ENCODE data around the gene ELMO1.

The ELMO1 gene

DNA sequence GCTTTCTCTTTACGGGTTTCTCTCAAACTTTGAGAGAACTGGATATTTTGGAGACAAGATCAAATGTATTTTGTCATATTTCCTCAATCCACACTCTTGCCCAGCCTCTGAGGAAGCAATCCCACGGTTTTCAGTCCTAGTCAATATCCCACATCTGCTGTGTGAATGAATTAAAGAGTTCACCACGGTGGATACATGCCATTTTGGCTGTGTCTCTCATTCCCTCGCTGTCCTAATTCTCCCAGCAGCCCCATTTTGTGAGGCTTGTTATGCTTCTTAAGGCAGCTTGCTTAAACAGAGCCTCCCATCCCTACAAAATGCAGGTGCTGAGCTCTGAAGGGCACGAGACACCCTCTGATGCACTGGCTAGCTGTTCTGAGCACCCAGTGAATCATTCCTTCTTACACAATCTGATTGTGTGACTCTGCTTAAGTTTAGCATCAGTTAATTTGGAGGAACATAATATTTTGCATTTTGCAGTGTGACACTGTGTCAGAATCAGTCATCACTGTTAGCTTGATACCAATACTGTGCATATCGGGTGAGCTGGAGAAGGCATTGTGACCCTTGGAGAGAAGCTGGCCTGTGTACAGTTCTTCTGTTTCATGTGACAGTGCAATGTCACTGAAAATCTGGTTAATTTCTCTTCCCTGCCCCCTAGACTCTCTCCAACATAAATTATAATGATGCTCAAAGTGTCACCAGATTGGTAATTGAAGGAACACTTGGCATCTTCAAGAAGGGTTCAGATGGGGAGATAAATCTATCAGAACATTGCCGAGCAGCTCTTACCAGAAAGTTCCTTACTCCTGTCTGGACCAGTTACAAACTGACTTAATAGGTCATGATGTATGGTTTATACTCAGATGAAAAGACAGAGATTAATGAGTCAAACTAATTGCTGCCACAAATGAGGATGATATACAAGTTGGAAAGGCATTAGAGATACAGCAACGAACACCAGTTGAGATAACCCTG, 620.6 kb downstream of the ELMO1 start:
- Histone ChIP-seq H3K36me3 (ENCODE audit: insufficient read depth, low read length) (no peaks in the 10 kb centered on the region), H3K4me1 (ENCODE audit: insufficient read depth, low read length) (no peaks in the 10 kb centered on the region), H3K9me3 (ENCODE audit: low read length) (no peaks in the 10 kb centered on the region), H3K27me3 (ENCODE audit: control insufficient read depth in 1 of 2, insufficient read depth in 2 of 2, low read length in 2 of 2) (no peaks in the 10 kb centered on the region), H3K9ac (ENCODE audit: low read length) (no peak overlapping the region), H3K27ac (ENCODE audit: low read depth, low read length) (no peak overlapping the region), H3K4me3 (ENCODE audit: low read depth in 1 of 2, low read length in 2 of 2) (no peak overlapping the region)

DNA sequence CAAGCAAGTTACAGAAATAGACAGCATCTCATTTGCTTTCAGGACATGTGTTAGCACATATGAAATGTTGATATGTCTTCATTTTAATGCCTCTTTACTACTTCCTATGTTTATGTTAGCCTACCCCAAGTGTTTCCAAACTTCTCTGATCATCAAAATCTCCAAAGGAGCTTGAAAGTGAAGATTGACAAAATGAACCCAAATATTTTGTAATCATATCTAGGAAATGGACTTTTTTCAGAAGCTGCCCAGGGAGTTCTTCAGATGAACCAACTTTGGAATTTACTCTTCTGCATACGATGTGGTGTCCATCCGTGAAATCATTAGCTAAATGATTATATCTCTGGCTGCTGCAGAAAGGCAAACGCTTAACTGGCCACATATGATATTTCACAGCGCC, 623.2 kb downstream of the ELMO1 start:
- H3K9me3 ChIP-seq (ENCODE audit: low read length), result no peaks in the 10 kb centered on the region
- H3K27ac ChIP-seq (ENCODE audit: low read depth, low read length), result no peak overlapping the region
- H3K27me3 ChIP-seq (ENCODE audit: control insufficient read depth in 1 of 2, insufficient read depth in 2 of 2, low read length in 2 of 2), result no peaks in the 10 kb centered on the region
- H3K9ac ChIP-seq (ENCODE audit: low read length), result no peak overlapping the region
- no peaks in the 10 kb centered on the region for H3K36me3 ChIP-seq (ENCODE audit: insufficient read depth, low read length)
- no peak overlapping the region for H3K4me3 ChIP-seq (ENCODE audit: low read depth in 1 of 2, low read length in 2 of 2)
- no peaks in the 10 kb centered on the region for H3K4me1 ChIP-seq (ENCODE audit: insufficient read depth, low read length)

DNA sequence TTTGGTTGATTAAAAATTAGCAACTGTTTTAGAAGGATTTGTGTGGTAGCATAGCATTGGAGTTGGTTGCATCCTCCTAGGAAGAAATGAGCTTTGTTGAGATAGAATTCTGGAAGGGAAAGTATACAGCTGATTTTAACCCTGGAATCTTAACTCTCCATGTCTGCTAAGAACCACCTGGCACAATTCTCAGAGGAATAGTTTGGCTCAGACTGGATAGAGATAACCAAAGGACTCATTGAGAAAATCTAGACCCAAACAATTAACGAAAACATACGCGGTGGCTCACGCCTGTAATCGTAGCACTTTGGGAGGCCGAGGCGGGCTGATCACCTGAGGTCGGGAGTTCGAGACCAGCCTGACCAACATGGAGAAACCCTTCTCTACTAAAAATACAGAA, 625.3 kb downstream of the ELMO1 start:
- H3K4me3 ChIP-seq (ENCODE audit: low read depth in 1 of 2, low read length in 2 of 2), result no peak overlapping the region
- no peaks in the 10 kb centered on the region for H3K9me3 ChIP-seq (ENCODE audit: low read length)
- no peak overlapping the region for H3K27ac ChIP-seq (ENCODE audit: low read depth, low read length)
- H3K9ac ChIP-seq (ENCODE audit: low read length), result no peak overlapping the region
- no peaks in the 10 kb centered on the region for H3K36me3 ChIP-seq (ENCODE audit: insufficient read depth, low read length)
- H3K4me1 ChIP-seq (ENCODE audit: insufficient read depth, low read length), result no peaks in the 10 kb centered on the region
- no peaks in the 10 kb centered on the region for H3K27me3 ChIP-seq (ENCODE audit: control insufficient read depth in 1 of 2, insufficient read depth in 2 of 2, low read length in 2 of 2)

DNA sequence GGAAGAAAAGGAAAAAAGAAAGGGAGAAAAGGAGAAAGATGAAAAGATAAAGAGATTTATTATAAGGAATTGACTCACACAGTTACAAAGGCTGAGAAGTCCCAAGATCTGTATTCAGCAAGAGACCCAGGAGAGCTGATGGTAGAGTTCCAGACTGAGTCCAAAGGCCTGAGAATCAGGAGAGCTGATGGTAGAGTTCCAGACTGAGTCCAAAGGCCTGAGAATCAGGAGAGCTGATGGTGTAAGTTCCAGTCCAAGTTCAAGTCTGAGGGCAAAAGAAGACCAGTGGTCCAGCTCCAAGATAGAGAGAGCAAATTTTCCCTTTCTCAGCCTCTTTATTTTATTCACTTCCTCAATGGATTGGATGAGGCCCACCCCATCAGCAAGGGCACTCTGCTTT, 627.0 kb downstream of the ELMO1 start:
- no peaks in the 10 kb centered on the region for H3K36me3 ChIP-seq (ENCODE audit: insufficient read depth, low read length)
- H3K4me1 ChIP-seq (ENCODE audit: insufficient read depth, low read length), result no peaks in the 10 kb centered on the region
- no peak overlapping the region for H3K27ac ChIP-seq (ENCODE audit: low read depth, low read length)
- H3K9me3 ChIP-seq (ENCODE audit: low read length), result no peaks in the 10 kb centered on the region
- no peak overlapping the region for H3K9ac ChIP-seq (ENCODE audit: low read length)
- H3K4me3 ChIP-seq (ENCODE audit: low read depth in 1 of 2, low read length in 2 of 2), result no peak overlapping the region
- no peaks in the 10 kb centered on the region for H3K27me3 ChIP-seq (ENCODE audit: control insufficient read depth in 1 of 2, insufficient read depth in 2 of 2, low read length in 2 of 2)

DNA sequence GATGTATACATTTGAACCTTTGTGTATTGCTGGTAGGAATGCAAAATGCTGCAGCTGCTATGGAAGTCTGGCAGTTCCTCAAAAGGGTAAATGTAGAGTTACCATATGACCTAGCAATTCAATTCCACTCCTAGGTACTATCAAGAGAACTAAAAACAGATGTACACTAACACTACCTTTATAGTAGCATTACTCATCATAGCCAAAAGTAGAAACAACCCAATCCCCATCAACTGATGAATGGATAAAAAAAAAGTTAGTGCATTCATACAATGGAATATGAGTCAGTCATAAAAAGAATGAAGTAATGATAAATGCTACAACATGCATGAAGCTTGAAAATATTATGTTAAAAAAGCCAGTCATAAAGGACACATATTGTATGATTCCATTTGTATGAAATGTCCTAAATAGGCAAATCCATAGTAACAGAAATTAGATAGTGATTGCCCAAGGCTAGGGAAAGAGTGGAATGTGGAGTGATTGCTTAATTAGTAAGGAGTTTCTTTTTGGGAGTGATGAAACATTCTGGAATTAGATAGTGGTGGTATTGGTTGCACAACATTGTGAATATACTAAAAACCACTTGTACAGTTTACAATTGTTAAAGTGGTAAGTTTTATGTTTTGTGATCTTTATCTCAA, 628.0 kb downstream of the ELMO1 start:
- no peaks in the 10 kb centered on the region for H3K27me3 ChIP-seq (ENCODE audit: control insufficient read depth in 1 of 2, insufficient read depth in 2 of 2, low read length in 2 of 2)
- no peaks in the 10 kb centered on the region for H3K4me1 ChIP-seq (ENCODE audit: insufficient read depth, low read length)
- no peak overlapping the region for H3K9ac ChIP-seq (ENCODE audit: low read length)
- no peak overlapping the region for H3K27ac ChIP-seq (ENCODE audit: low read depth, low read length)
- no peak overlapping the region for H3K4me3 ChIP-seq (ENCODE audit: low read depth in 1 of 2, low read length in 2 of 2)
- no peaks in the 10 kb centered on the region for H3K9me3 ChIP-seq (ENCODE audit: low read length)
- H3K36me3 ChIP-seq (ENCODE audit: insufficient read depth, low read length), result no peaks in the 10 kb centered on the region

DNA sequence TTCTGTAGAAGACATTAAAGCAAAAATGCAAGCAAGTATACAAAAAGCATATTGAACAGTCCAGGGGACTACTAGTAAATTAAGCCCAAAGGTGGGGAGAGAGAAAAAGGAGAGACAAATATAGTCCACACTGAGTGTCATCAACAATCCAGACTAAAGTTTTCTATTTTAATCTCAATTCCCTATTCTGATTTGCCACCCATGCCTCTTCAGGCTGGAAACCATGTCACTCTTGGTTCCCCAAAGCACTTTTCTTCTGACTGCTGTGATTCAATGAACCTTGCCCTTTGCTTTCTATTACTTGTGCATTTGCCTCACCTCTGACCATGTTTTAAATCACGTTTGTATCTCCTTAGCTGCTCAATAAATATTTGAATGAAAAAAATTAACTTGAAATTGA, 629.0 kb downstream of the ELMO1 start:
- H3K27me3 ChIP-seq (ENCODE audit: control insufficient read depth in 1 of 2, insufficient read depth in 2 of 2, low read length in 2 of 2), result no peaks in the 10 kb centered on the region
- H3K9ac ChIP-seq (ENCODE audit: low read length), result no peak overlapping the region
- no peaks in the 10 kb centered on the region for H3K9me3 ChIP-seq (ENCODE audit: low read length)
- no peaks in the 10 kb centered on the region for H3K36me3 ChIP-seq (ENCODE audit: insufficient read depth, low read length)
- H3K27ac ChIP-seq (ENCODE audit: low read depth, low read length), result no peak overlapping the region
- no peaks in the 10 kb centered on the region for H3K4me1 ChIP-seq (ENCODE audit: insufficient read depth, low read length)
- no peak overlapping the region for H3K4me3 ChIP-seq (ENCODE audit: low read depth in 1 of 2, low read length in 2 of 2)

DNA sequence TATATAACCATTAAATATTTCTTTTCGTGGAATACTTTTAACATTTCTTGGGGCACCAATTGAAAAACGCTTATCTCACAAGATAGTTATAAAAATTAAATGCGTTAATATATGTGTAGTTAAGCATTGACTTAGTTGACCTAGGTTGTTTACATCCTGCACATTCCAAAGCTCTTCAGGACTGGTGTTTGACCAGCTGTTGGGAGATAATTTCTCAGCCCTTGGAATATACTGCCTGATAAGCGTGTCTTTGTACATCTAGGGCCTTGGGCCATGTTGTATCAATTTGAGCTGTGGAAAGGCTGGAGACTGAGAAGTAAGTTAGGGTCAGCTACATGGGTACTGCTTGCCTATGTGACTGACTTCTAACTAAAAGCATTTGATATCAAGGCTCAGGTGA, 634.4 kb downstream of the ELMO1 start:
- H3K4me3 ChIP-seq (ENCODE audit: low read depth in 1 of 2, low read length in 2 of 2), result no peak overlapping the region
- H3K9ac ChIP-seq (ENCODE audit: low read length), result no peak overlapping the region
- no peaks in the 10 kb centered on the region for H3K27me3 ChIP-seq (ENCODE audit: control insufficient read depth in 1 of 2, insufficient read depth in 2 of 2, low read length in 2 of 2)
- H3K27ac ChIP-seq (ENCODE audit: low read depth, low read length), result no peak overlapping the region
- H3K9me3 ChIP-seq (ENCODE audit: low read length), result no peaks in the 10 kb centered on the region
- no peaks in the 10 kb centered on the region for H3K36me3 ChIP-seq (ENCODE audit: insufficient read depth, low read length)
- no peaks in the 10 kb centered on the region for H3K4me1 ChIP-seq (ENCODE audit: insufficient read depth, low read length)

DNA sequence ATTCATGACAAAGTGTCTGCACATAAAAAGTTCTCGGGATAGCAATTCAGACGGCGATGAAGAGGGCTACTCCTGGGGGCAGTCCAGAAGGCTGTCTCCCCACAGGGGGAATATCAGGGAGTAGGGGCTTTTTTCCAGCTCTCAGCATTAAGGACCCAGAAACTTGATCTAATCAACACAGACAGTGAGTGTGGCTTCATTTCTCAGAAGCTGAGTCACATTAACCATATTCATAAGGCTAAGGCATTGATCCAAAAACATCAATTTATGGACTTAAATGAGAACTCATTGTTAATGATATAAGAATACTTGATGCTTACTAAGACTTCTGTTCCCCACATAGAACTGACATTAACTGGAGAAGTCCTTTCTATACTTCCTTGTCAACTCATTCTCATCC, 636.9 kb downstream of the ELMO1 start:
- Histone ChIP-seq H3K9ac (ENCODE audit: low read length) (no peak overlapping the region), H3K4me1 (ENCODE audit: insufficient read depth, low read length) (no peaks in the 10 kb centered on the region), H3K36me3 (ENCODE audit: insufficient read depth, low read length) (no peaks in the 10 kb centered on the region), H3K27ac (ENCODE audit: low read depth, low read length) (no peak overlapping the region), H3K27me3 (ENCODE audit: control insufficient read depth in 1 of 2, insufficient read depth in 2 of 2, low read length in 2 of 2) (no peaks in the 10 kb centered on the region), H3K9me3 (ENCODE audit: low read length) (no peaks in the 10 kb centered on the region), H3K4me3 (ENCODE audit: low read depth in 1 of 2, low read length in 2 of 2) (no peak overlapping the region)

DNA sequence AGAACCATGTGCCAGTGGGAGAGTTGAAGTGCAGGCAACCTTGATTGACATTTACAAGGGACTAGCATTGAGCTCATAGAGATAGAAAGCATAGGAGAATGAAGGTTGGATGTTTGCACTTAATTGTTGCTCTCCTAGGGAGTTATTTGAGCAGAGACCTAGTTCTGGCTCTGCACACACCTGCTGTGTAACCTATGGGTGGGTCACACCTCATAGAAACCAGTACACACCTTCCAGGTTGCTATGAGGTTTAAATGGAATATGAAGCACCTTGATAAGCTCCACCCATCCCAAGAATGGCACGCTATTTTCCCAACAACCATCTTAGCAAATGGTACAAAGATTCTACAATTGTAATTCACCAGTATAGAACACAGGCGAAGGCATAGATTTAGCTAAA, 638.2 kb downstream of the ELMO1 start:
- H3K27me3 ChIP-seq (ENCODE audit: control insufficient read depth in 1 of 2, insufficient read depth in 2 of 2, low read length in 2 of 2), result no peaks in the 10 kb centered on the region
- H3K27ac ChIP-seq (ENCODE audit: low read depth, low read length), result no peak overlapping the region
- no peaks in the 10 kb centered on the region for H3K9me3 ChIP-seq (ENCODE audit: low read length)
- H3K4me3 ChIP-seq (ENCODE audit: low read depth in 1 of 2, low read length in 2 of 2), result no peak overlapping the region
- no peaks in the 10 kb centered on the region for H3K4me1 ChIP-seq (ENCODE audit: insufficient read depth, low read length)
- no peaks in the 10 kb centered on the region for H3K36me3 ChIP-seq (ENCODE audit: insufficient read depth, low read length)
- H3K9ac ChIP-seq (ENCODE audit: low read length), result no peak overlapping the region

DNA sequence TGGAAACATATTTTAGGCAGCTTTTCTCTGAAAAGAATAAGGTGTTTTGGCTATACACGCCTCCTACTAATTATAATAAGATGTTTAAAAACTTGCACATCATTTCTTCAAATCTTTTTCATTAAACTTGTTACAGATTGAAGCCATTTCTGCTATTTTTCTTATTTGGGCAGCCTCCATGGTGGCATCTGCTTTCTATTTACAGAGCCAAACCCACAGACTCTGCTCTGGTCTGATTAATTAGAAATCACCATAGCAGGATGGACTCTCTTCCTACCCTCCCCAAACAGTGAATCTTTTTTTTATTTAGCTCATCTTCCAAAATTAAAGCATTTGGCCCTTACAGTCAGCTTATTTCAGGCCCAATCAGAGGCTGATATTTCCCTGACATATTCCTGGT, 638.6 kb downstream of the ELMO1 start:
- H3K9ac ChIP-seq (ENCODE audit: low read length), result no peak overlapping the region
- no peaks in the 10 kb centered on the region for H3K4me1 ChIP-seq (ENCODE audit: insufficient read depth, low read length)
- H3K27ac ChIP-seq (ENCODE audit: low read depth, low read length), result no peak overlapping the region
- H3K4me3 ChIP-seq (ENCODE audit: low read depth in 1 of 2, low read length in 2 of 2), result no peak overlapping the region
- no peaks in the 10 kb centered on the region for H3K36me3 ChIP-seq (ENCODE audit: insufficient read depth, low read length)
- H3K27me3 ChIP-seq (ENCODE audit: control insufficient read depth in 1 of 2, insufficient read depth in 2 of 2, low read length in 2 of 2), result no peaks in the 10 kb centered on the region
- H3K9me3 ChIP-seq (ENCODE audit: low read length), result no peaks in the 10 kb centered on the region

DNA sequence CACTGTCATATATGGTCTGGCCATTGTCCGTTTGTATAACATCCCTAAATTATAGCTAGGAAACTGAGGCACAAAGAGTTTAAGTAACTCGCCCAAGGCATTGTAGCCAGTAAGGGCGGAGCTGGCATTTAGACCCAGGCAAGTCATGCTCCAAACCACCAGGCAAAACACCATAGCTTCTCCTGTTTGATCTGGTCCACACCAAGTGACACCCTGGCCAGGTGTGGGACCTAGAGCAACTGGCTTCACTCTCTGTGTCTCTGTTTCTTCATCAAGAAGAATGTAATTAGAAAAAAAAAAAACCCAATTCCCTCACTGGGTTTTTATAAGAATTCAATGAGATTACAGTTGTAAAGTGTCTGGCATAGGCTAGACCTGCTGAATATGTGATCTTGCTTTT, 639.2 kb downstream of the ELMO1 start:
- no peaks in the 10 kb centered on the region for H3K27me3 ChIP-seq (ENCODE audit: control insufficient read depth in 1 of 2, insufficient read depth in 2 of 2, low read length in 2 of 2)
- H3K4me1 ChIP-seq (ENCODE audit: insufficient read depth, low read length), result no peaks in the 10 kb centered on the region
- H3K4me3 ChIP-seq (ENCODE audit: low read depth in 1 of 2, low read length in 2 of 2), result no peak overlapping the region
- no peak overlapping the region for H3K9ac ChIP-seq (ENCODE audit: low read length)
- no peak overlapping the region for H3K27ac ChIP-seq (ENCODE audit: low read depth, low read length)
- no peaks in the 10 kb centered on the region for H3K36me3 ChIP-seq (ENCODE audit: insufficient read depth, low read length)
- H3K9me3 ChIP-seq (ENCODE audit: low read length), result no peaks in the 10 kb centered on the region

DNA sequence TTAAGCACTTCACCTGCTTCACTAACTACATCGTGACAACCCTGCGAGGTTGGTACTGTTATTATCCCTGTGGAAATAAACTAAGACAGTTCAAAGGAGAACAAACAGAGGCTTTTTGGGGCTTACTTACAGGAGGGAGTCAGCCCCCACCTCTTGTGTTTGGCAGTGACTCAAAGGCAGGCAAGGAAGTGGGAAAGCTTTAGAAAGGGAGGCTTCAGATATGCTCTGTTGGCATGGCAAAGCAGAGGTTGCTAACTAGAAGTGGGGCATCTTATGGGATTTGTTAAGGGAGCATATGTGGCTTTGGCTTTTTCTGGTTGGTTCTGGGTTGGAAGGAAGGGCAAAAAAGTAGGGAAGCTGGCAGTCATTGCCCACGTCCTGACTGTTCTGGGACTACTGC, 639.6 kb downstream of the ELMO1 start:
- Histone ChIP-seq H3K27ac (ENCODE audit: low read depth, low read length) (no peak overlapping the region), H3K27me3 (ENCODE audit: control insufficient read depth in 1 of 2, insufficient read depth in 2 of 2, low read length in 2 of 2) (no peaks in the 10 kb centered on the region), H3K9me3 (ENCODE audit: low read length) (no peaks in the 10 kb centered on the region), H3K36me3 (ENCODE audit: insufficient read depth, low read length) (no peaks in the 10 kb centered on the region), H3K4me3 (ENCODE audit: low read depth in 1 of 2, low read length in 2 of 2) (no peak overlapping the region), H3K4me1 (ENCODE audit: insufficient read depth, low read length) (no peaks in the 10 kb centered on the region), H3K9ac (ENCODE audit: low read length) (no peak overlapping the region)

All from muscle layer of colon (tissue), 2 donors.